Measurements from ENCODE around the gene FOXP1.

FOXP1 gene

GRCh38 chr3:71453319-71453718, 130.2 kb downstream of the FOXP1 start:
- no peak overlapping the region for H3K4me3 ChIP-seq (ENCODE audit: low read depth, low read length)
- TF ChIP-seq CTCF (IDR thresholded peaks at IDR 0.05; ENCODE audit: low read depth, low read length, missing control alignments) = no peak
- DNase-seq (ENCODE audit: low read depth) = no peak

- no peak overlapping the region for H3K4me3 ChIP-seq (ENCODE audit: low read depth, low read length)
- DNase-seq (ENCODE audit: low read depth) = no peak
- no peak for TF ChIP-seq CTCF (IDR thresholded peaks at IDR 0.05; ENCODE audit: low read depth, low read length, missing control alignments)
Measured at GRCh38 chr3:71451812-71452211, 131.7 kb downstream of the FOXP1 start.

GRCh38 chr3:71451060-71451459, 132.5 kb downstream of the FOXP1 start:
- DNase-seq (ENCODE audit: low read depth) = no peak
- no peak overlapping the region for H3K4me3 ChIP-seq (ENCODE audit: low read depth, low read length)
- TF ChIP-seq CTCF (IDR thresholded peaks at IDR 0.05; ENCODE audit: low read depth, low read length, missing control alignments) = no peak

GRCh38 chr3:71450162-71450561, 133.4 kb downstream of the FOXP1 start:
- no peak for TF ChIP-seq CTCF (IDR thresholded peaks at IDR 0.05; ENCODE audit: low read depth, low read length, missing control alignments)
- no peak overlapping the region for H3K4me3 ChIP-seq (ENCODE audit: low read depth, low read length)
- no peak for DNase-seq (ENCODE audit: low read depth)

- TF ChIP-seq CTCF (IDR thresholded peaks at IDR 0.05; ENCODE audit: low read depth, low read length, missing control alignments) = no peak
- no peak overlapping the region for H3K4me3 ChIP-seq (ENCODE audit: low read depth, low read length)
- no peak for DNase-seq (ENCODE audit: low read depth)
Measured at GRCh38 chr3:71447803-71448202, 135.7 kb downstream of the FOXP1 start.

GRCh38 chr3:71447197-71447596, 136.3 kb downstream of the FOXP1 start:
- no peak overlapping the region for H3K4me3 ChIP-seq (ENCODE audit: low read depth, low read length)
- no peak for TF ChIP-seq CTCF (IDR thresholded peaks at IDR 0.05; ENCODE audit: low read depth, low read length, missing control alignments)
- DNase-seq (ENCODE audit: low read depth) = no peak

GRCh38 chr3:71446734-71447133, 136.8 kb downstream of the FOXP1 start:
- DNase-seq (ENCODE audit: low read depth) = no peak
- TF ChIP-seq CTCF (IDR thresholded peaks at IDR 0.05; ENCODE audit: low read depth, low read length, missing control alignments) = no peak
- no peak overlapping the region for H3K4me3 ChIP-seq (ENCODE audit: low read depth, low read length)

Data from GM12864 (cell line).